Kidney epithelial cell (primary cell): ENCODE measurements around the gene ING1. TPM values are rescaled to one million over a fixed set of nuclear protein-coding genes. Genes with fewer than 3 reads are reported as not detected.

Experiments used
- DNase-seq: peaks from one replicate; pipeline ENCODE4 v3.0.0-alpha.2; 2010; ENCODE audit warnings: low read depth
- H3K27me3 ChIP-seq: 2 replicates; pipeline ENCODE4 v1.6.0; 2011; ENCODE audit warnings: low read length; ENCODE audit not compliant: control insufficient read depth, insufficient read depth
- H3K36me3 ChIP-seq: 2 replicates; pipeline ENCODE4 v1.5.1; 2011; ENCODE audit warnings: low read length; ENCODE audit not compliant: control insufficient read depth, insufficient read depth
- H3K4me3 ChIP-seq: 2 replicates; pipeline ENCODE4 v1.5.1; 2011; ENCODE audit warnings: low read depth, mild to moderate bottlenecking, control low read depth, low read length
- CTCF ChIP-seq: IDR thresholded peaks from 2 replicates; pipeline ENCODE4 v1.5.1; 2011; ENCODE audit warnings: mild to moderate bottlenecking, moderate library complexity, low read length, control low read depth, inconsistent platforms; ENCODE audit not compliant: insufficient read depth, poor library complexity, severe bottlenecking
- total RNA-seq: library from RNA; depleted of rRNA; stranded (reverse); fragments of >200 nt; gene quantifications from 2 replicates; pipeline ENCODE4 v1.2.3, GENCODE V29; 2015

The ING1 gene
- total RNA-seq, 1 donor from 2014 or later = 12.6 TPM

- no peaks in the 10 kb centered on the region for H3K27me3 ChIP-seq
- no peak for TF ChIP-seq CTCF
- H3K36me3 ChIP-seq = no peaks in the 10 kb centered on the region
- peak; percentile 98 for DNase-seq
- peak overlapping the region; percentile 94 for H3K4me3 ChIP-seq
Observed at GRCh38 chr13:110712849-110713641, 455 bp upstream of the ING1 start.

- Histone ChIP-seq H3K4me3 (peak overlapping the region; percentile 94), H3K27me3 (no peaks in the 10 kb centered on the region), H3K36me3 (no peaks in the 10 kb centered on the region)
- TF ChIP-seq CTCF = no peak
- DNase-seq = no peak
Observed at GRCh38 chr13:110713981-110714796, 689 bp downstream of the ING1 start.

GRCh38 chr13:110714797-110715394, 1.4 kb downstream of the ING1 start:
- no peak for DNase-seq
- H3K4me3 ChIP-seq = peak overlapping the region; percentile 94
- no peak for TF ChIP-seq CTCF
- no peaks in the 10 kb centered on the region for H3K27me3 ChIP-seq
- H3K36me3 ChIP-seq = peaks cover 2% of the 10 kb centered on the region

GRCh38 chr13:110715395-110716246, 2.1 kb downstream of the ING1 start:
- peak; percentile 98 for DNase-seq
- Histone ChIP-seq H3K4me3 (peak overlapping the region; percentile 97), H3K36me3 (peaks cover 2% of the 10 kb centered on the region), H3K27me3 (no peaks in the 10 kb centered on the region)
- TF ChIP-seq CTCF = no peak

- no peak for DNase-seq
- H3K27me3 ChIP-seq = no peaks in the 10 kb centered on the region
Observed at GRCh38 chr13:110716247-110716515, 2.7 kb downstream of the ING1 start.

More at GRCh38 chr13:110716247-110716515, 2.7 kb downstream of the ING1 start:
- no peak for TF ChIP-seq CTCF
- H3K36me3 ChIP-seq = peaks cover 2% of the 10 kb centered on the region
- peak overlapping the region; percentile 97 for H3K4me3 ChIP-seq
